ENCODE data around the gene SF3B3.

GRCh38 chr16:70522216-70523075, 1.2 kb upstream of the SF3B3 start:
- TF ChIP-seq, protein P1, sequence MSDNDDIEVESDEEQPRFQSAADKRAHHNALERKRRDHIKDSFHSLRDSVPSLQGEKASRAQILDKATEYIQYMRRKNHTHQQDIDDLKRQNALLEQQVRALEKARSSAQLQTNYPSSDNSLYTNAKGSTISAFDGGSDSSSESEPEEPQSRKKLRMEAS (IDR thresholded peaks at IDR 0.05; ENCODE audit: low read depth, low read length) = no peak
- TF ChIP-seq, protein P2, sequence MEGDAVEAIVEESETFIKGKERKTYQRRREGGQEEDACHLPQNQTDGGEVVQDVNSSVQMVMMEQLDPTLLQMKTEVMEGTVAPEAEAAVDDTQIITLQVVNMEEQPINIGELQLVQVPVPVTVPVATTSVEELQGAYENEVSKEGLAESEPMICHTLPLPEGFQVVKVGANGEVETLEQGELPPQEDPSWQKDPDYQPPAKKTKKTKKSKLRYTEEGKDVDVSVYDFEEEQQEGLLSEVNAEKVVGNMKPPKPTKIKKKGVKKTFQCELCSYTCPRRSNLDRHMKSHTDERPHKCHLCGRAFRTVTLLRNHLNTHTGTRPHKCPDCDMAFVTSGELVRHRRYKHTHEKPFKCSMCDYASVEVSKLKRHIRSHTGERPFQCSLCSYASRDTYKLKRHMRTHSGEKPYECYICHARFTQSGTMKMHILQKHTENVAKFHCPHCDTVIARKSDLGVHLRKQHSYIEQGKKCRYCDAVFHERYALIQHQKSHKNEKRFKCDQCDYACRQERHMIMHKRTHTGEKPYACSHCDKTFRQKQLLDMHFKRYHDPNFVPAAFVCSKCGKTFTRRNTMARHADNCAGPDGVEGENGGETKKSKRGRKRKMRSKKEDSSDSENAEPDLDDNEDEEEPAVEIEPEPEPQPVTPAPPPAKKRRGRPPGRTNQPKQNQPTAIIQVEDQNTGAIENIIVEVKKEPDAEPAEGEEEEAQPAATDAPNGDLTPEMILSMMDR (IDR thresholded peaks at IDR 0.05; ENCODE audit: low read depth, low read length) = no peak
- TF ChIP-seq MYC (IDR thresholded peaks at IDR 0.05; ENCODE audit: low read depth, low read length) (no peak), POLR2A (IDR thresholded peaks at IDR 0.05; ENCODE audit: extremely low read depth, insufficient read length) (no peak)
